HCT116 (cell line): Measurements from ENCODE around the gene TMCO4. TPM values are rescaled to one million over a fixed set of nuclear protein-coding genes. Genes with fewer than 3 reads are reported as not detected.
"Not testable (repeated sequence)": the region's sequence is repeated elsewhere in the genome, so short reads cannot be mapped to it uniquely, and the experiment has no call there.

Source experiments
- ATAC-seq: fragments of 200-7000 bp; cut with Tn5 transposase; 2 replicates; pipeline ENCODE4 v1.9.1; 2020; ENCODE audit warnings: mild to moderate bottlenecking, moderate library complexity
- Bru-seq: library from RNA; stranded (reverse); fragments of 400-500 nt; gene quantifications from one replicate; lab custom pipeline; 2021; lab: Mats Ljungman, UMichigan
- BruChase-seq, 2 experiments: library from RNA; stranded (reverse); fragments of 400-500 nt; gene quantifications; one replicate each; lab custom pipeline; 2021; lab: Mats Ljungman, UMichigan
- BruUV-seq: library from RNA; stranded (reverse); fragments of 400-500 nt; replicated peaks from 2 replicates; lab custom pipeline; 2021; lab: Mats Ljungman, UMichigan
- CTCF ChIA-PET: fragments of 300-600 bp; sonication (Branson Sonifier 250); formaldehyde crosslinking; loops from one replicate; lab custom pipeline; 2021; ENCODE audit warnings: antibody characterized with exemption; lab: Charles Lee
- POLR2A ChIA-PET: fragments of 300-600, 350-600 bp; sonication (Branson Sonifier 250); formaldehyde crosslinking; loops from one replicate; lab custom pipeline; 2021; ENCODE audit warnings: antibody characterized with exemption; lab: Charles Lee
- RAD21 ChIA-PET, 2 experiments: fragments of 300-600 bp; sonication (Branson Sonifier 250); formaldehyde crosslinking; loops; one replicate each; lab custom pipeline; 2023; ENCODE audit warnings: low total read pairs in 2 of 2; ENCODE audit not compliant: uncharacterized antibody in 2 of 2, unreplicated experiment in 2 of 2, low non-redundant PET in 1 of 2; lab: Charles Lee
- DNase-seq: peaks from one replicate; pipeline ENCODE4 v3.0.0-alpha.2; 2010; ENCODE audit warnings: low read depth, low spot score
- H2AFZ ChIP-seq: fragments of 200-600 bp; shearing (Covaris generic), sonication (generic); 2 replicates; pipeline ENCODE4 v1.6.1; 2017; ENCODE audit warnings: low read depth, mixed run types, mixed read lengths, antibody characterized with exemption, low read length; ENCODE audit not compliant: poor library complexity, severe bottlenecking
- H3K27ac ChIP-seq: 2 replicates; pipeline ENCODE4 v1.5.1; 2012; ENCODE audit warnings: low read depth, low read length
- H3K27me3 ChIP-seq: fragments of 200-600 bp; sonication (generic); 2 replicates; pipeline ENCODE4 v1.6.1; 2016; ENCODE audit warnings: mixed run types, low read length, mixed read lengths; ENCODE audit not compliant: insufficient read depth
- H3K36me3 ChIP-seq, 2 experiments: fragments of 200-500 bp in 1 of 2; fragments of 200-600 bp in 1 of 2; sonication (Bioruptor generic) in 1 of 2; sonication (generic) in 1 of 2; 2 replicates each; pipeline versions ENCODE4 v1.5.1 to v1.6.1; 2014 to 2016; ENCODE audit warnings: low read length in 2 of 2, inconsistent platforms in 1 of 2, mixed read lengths in 1 of 2, mixed run types in 1 of 2; ENCODE audit not compliant: insufficient read depth in 2 of 2, control insufficient read depth in 1 of 2
- H3K4me1 ChIP-seq, 2 experiments: fragments of 200-600 bp in 1 of 2; sonication (generic) in 1 of 2; 2 replicates each; pipeline versions ENCODE4 v1.5.1 to v1.6.1; 2012 to 2017; ENCODE audit warnings: low read length in 2 of 2, inconsistent platforms in 1 of 2, mild to moderate bottlenecking in 1 of 2, mixed read lengths in 1 of 2, mixed run types in 1 of 2, moderate library complexity in 1 of 2; ENCODE audit not compliant: insufficient read depth in 2 of 2, control insufficient read depth in 1 of 2
- H3K4me2 ChIP-seq: fragments of 200-600 bp; sonication (generic); 2 replicates; pipeline ENCODE4 v1.6.1; 2017; ENCODE audit warnings: mixed run types, low read length, mixed read lengths
- H3K4me3 ChIP-seq, 2 experiments: fragments of 200-600 bp in 1 of 2; sonication (generic) in 1 of 2; replicated peaks in 1 of 2; 2 replicates each; pipeline ENCODE4 v1.5.1; 2011 to 2016; ENCODE audit warnings: low read length in 2 of 2, control low read depth in 1 of 2, low read depth in 1 of 2, mild to moderate bottlenecking in 1 of 2, mixed read lengths in 1 of 2, mixed run types in 1 of 2
- H3K79me2 ChIP-seq: fragments of 200-600 bp; sonication (generic); 2 replicates; pipeline ENCODE4 v1.6.1; 2017; ENCODE audit warnings: mild to moderate bottlenecking, mixed run types, low read length, moderate library complexity, mixed read lengths; ENCODE audit not compliant: insufficient read depth
- H3K9ac ChIP-seq: fragments of 200-600 bp; sonication (generic); 2 replicates; pipeline ENCODE4 v1.6.1; 2016; ENCODE audit warnings: low read length, mixed read lengths
- H3K9me2 ChIP-seq: fragments of 200-600 bp; sonication (generic), shearing (Covaris generic); 2 replicates; pipeline ENCODE4 v1.6.1; 2017; ENCODE audit warnings: mixed run types, mild to moderate bottlenecking, moderate library complexity; ENCODE audit not compliant: insufficient read depth
- H3K9me3 ChIP-seq, 2 experiments: fragments of 200-500 bp in 1 of 2; fragments of 200-600 bp in 1 of 2; sonication (Bioruptor generic) in 1 of 2; sonication (generic) in 1 of 2; 2 replicates each; pipeline ENCODE4 v1.6.1; 2014 to 2017; ENCODE audit warnings: low read length in 2 of 2, mixed read lengths in 2 of 2, inconsistent platforms in 1 of 2, low read depth in 1 of 2, mild to moderate bottlenecking in 1 of 2, mixed run types in 1 of 2, moderate library complexity in 1 of 2; ENCODE audit not compliant: control insufficient read depth in 1 of 2, insufficient read depth in 1 of 2
- H4K20me1 ChIP-seq: fragments of 200-600 bp; sonication (generic), shearing (Covaris generic); 2 replicates; pipeline ENCODE4 v1.6.1; 2017; ENCODE audit warnings: mixed run types, mild to moderate bottlenecking, moderate library complexity; ENCODE audit not compliant: insufficient read depth
- POLR2AphosphoS5 ChIP-seq: IDR thresholded peaks from 2 replicates; pipeline ENCODE4 v1.6.1; 2011; ENCODE audit warnings: mild to moderate bottlenecking, low read depth, low read length, moderate library complexity
- ZFX ChIP-seq: fragments of 450-650 bp; IDR thresholded peaks from 2 replicates; pipeline ENCODE4 v1.6.1; 2017
- intact Hi-C: fragments of 100-400 bp; cut with micrococcal nuclease; formaldehyde crosslinking; loops from 2 replicates; pipeline ENCODE4 v1.10.0; 2022
- long read RNA-seq: library from polyadenylated mRNA; unstranded; transcript quantifications from one replicate; pipeline ENCODE4 v2.0.0, GENCODE V29; 2021; ENCODE audit not compliant: unreplicated experiment
- polyA plus RNA-seq: library from polyadenylated mRNA; unstranded; fragments of >200 nt; gene quantifications from 2 replicates; pipeline ENCODE4 v1.2.1, GENCODE V29; 2012; ENCODE audit warnings: missing spikeins
- total RNA-seq: library from RNA; stranded (reverse); gene quantifications from one replicate; pipeline ENCODE4 v1.2.1, GENCODE V29; 2021; ENCODE audit not compliant: unreplicated experiment
- TF ChIP-seq, protein P1 (sequence below), 3 experiments: fragments of 200-600 bp in 1 of 3; sonication (generic) in 1 of 3; IDR thresholded peaks in 2 of 3; conservative IDR thresholded peaks in 1 of 3; 2 replicates each; pipeline ENCODE4 v1.5.1; 2012 to 2017; ENCODE audit warnings: low read depth in 2 of 3, low read length in 2 of 3, antibody characterized with exemption in 1 of 3, borderline replicate concordance in 1 of 3, control low read depth in 1 of 3, mild to moderate bottlenecking in 1 of 3, mixed read lengths in 1 of 3, mixed run types in 1 of 3, moderate library complexity in 1 of 3; ENCODE audit not compliant: insufficient read depth in 1 of 3
- TF ChIP-seq, protein P2 (sequence below): IDR thresholded peaks from 2 replicates; pipeline ENCODE4 v1.6.1; 2011; ENCODE audit warnings: mild to moderate bottlenecking, low read length, moderate library complexity; ENCODE audit not compliant: insufficient replicate concordance; ENCODE audit errors: extremely low read depth
- TF ChIP-seq, protein P3 (sequence below): IDR thresholded peaks from 2 replicates; pipeline ENCODE4 v1.6.1; 2012

Gene TMCO4
- 12.7 TPM for total RNA-seq
- polyA plus RNA-seq = 13.1 and 13.8 TPM in 2 replicates
- percentile 54 among the genes with signal in this experiment for Bru-seq, nascent RNA
- percentile 52 among the genes with signal in this experiment for BruChase-seq, experiment 1, labeled RNA remaining after a 6-hour chase
- percentile 60 among the genes with signal in this experiment for BruChase-seq, experiment 2, labeled RNA remaining after a 2-hour chase
- long read RNA-seq, partial matches to known transcripts = 9 of 54 reads
- long read RNA-seq, other reads (novel, unspliced or antisense) = 40 of 54 reads

DNA sequence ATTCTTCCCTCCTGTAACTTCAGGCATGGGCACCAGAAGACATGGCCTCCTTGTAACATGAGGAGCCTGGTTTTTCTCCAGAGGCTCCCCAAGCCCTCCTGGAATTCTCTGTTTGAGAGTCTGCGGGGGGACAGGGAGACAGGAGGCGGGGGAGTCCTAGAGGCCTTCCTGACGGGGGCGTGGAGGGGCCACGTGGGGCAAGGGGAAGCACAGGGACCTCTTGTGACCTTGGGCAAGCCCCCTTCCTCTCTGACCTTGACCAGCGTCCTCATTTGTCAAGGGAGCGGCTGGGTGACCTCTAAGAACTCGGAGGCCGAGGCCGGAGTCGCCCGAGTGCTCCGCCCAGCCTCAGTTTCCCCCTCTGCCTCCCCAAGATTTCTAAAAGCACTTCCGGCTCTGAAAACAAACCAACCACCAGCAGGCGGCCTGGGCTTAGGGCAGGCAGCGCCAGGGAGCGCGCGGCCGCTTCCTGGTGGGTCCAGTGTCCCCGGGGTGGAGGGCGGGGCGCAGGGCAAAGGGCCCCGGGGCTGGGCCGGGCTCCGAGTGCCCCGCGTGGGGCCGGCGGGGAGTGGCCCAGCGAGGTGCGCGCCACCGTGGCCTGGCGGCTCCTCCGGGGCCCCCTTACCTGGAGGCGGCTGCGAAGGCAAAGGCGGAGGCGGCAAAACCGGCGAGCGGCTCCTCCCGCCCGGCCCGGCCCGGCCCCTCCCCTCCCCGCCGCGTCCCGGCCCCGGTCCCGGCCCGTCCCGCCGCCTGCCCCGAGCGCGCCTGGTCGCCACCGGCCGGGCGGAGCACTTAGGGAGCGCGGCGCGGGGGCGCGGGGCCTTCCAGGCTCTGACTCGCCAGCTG, at the start of gene TMCO4:
TMCO4 (minus strand) TSS at position 687 of the 846 bp plus-strand sequence. CDS start 19,158 bp downstream, outside the sequence.
- ATAC-seq (peak; percentile 84), DNase-seq (no peak)
- CTCF ChIA-PET = no interaction called here
- Histone ChIP-seq H3K27me3 (no peaks in the 10 kb centered on the region), H4K20me1 (no peaks in the 10 kb centered on the region), H3K4me2 (peak within 1 kb of the TSS; percentile 94), H3K27ac (peak within 1 kb of the TSS; percentile 68), H3K79me2 (no peaks in the 10 kb centered on the region), H3K4me1 (peaks cover 15 to 25% of the 10 kb centered on the region in 2 experiments), H3K36me3 (no peaks in the 10 kb centered on the region; a peak in 1 of 4 replicates), H3K9me3 (no peaks in the 10 kb centered on the region), H3K9me2 (no peaks in the 10 kb centered on the region), H3K9ac (peak within 1 kb of the TSS; percentile 73), H2AFZ (peak within 1 kb of the TSS; percentile 60), H3K4me3 (peak within 1 kb of the TSS; percentile 55 to 65)
- TF ChIP-seq POLR2AphosphoS5 (peak; percentile 60), ZFX (peak; percentile 84)
- TF ChIP-seq, protein P1, sequence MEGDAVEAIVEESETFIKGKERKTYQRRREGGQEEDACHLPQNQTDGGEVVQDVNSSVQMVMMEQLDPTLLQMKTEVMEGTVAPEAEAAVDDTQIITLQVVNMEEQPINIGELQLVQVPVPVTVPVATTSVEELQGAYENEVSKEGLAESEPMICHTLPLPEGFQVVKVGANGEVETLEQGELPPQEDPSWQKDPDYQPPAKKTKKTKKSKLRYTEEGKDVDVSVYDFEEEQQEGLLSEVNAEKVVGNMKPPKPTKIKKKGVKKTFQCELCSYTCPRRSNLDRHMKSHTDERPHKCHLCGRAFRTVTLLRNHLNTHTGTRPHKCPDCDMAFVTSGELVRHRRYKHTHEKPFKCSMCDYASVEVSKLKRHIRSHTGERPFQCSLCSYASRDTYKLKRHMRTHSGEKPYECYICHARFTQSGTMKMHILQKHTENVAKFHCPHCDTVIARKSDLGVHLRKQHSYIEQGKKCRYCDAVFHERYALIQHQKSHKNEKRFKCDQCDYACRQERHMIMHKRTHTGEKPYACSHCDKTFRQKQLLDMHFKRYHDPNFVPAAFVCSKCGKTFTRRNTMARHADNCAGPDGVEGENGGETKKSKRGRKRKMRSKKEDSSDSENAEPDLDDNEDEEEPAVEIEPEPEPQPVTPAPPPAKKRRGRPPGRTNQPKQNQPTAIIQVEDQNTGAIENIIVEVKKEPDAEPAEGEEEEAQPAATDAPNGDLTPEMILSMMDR (IDR thresholded peaks at IDR 0.05 in 2 of 3, conservative IDR thresholded peaks at IDR 0.05 in 1 of 3; ENCODE audit: borderline replicate concordance in 1 of 3, insufficient read depth in 1 of 3, low read depth in 2 of 3, low read length in 2 of 3) = peak in 2 of 3 experiments; percentile 33 to 36; a peak in 2 of 6 replicates
- TF ChIP-seq, protein P2, sequence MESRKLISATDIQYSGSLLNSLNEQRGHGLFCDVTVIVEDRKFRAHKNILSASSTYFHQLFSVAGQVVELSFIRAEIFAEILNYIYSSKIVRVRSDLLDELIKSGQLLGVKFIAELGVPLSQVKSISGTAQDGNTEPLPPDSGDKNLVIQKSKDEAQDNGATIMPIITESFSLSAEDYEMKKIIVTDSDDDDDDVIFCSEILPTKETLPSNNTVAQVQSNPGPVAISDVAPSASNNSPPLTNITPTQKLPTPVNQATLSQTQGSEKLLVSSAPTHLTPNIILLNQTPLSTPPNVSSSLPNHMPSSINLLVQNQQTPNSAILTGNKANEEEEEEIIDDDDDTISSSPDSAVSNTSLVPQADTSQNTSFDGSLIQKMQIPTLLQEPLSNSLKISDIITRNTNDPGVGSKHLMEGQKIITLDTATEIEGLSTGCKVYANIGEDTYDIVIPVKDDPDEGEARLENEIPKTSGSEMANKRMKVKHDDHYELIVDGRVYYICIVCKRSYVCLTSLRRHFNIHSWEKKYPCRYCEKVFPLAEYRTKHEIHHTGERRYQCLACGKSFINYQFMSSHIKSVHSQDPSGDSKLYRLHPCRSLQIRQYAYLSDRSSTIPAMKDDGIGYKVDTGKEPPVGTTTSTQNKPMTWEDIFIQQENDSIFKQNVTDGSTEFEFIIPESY = no peak
- TF ChIP-seq, protein P3, sequence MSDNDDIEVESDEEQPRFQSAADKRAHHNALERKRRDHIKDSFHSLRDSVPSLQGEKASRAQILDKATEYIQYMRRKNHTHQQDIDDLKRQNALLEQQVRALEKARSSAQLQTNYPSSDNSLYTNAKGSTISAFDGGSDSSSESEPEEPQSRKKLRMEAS = peak; percentile 32
- POLR2A ChIA-PET = interaction anchor here (0.5 kb wide), 1 partner anchor 148 kb away, joined by 7 read pairs; no protein-coding TSS in a partner anchor
- RAD21 ChIA-PET = no interaction called here
- intact Hi-C loops = no loop called here
- BruUV-seq = no TSS peak

DNA sequence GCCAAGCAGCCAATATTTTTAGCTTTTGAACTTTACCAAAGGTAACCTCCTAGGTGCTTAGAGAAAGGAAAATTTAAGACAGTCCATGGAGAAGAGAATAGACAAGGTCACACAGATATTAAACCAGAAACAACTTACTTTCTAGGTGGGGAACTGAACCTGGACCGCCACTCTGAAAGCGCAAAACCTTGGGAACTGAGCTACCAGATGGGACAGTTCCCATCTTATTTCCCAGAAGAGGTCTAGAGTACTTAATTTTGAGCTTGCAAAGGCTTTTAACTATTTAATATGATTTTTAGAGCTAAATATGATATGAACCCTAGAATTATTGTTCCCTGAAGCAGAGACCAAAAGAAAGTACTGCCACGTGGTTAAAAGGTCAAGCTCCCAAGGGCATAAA, 49.6 kb upstream of the TMCO4 start:
- POLR2A ChIA-PET, H3K36me3 ChIP-seq, ATAC-seq, H3K4me3 ChIP-seq, DNase-seq, H2AFZ ChIP-seq, H3K9me2 ChIP-seq, H4K20me1 ChIP-seq, intact Hi-C loops, H3K27me3 ChIP-seq, RAD21 ChIA-PET, H3K27ac ChIP-seq, H3K79me2 ChIP-seq, H3K9ac ChIP-seq, BruUV-seq, H3K4me1 ChIP-seq, H3K4me2 ChIP-seq, H3K9me3 ChIP-seq: not testable (repeated sequence)
- CTCF ChIA-PET = interaction anchor here (1.0 kb wide), 1 partner anchor 33 kb away, joined by 3 read pairs; the partner anchor contains the start of gene OTUD3
